H1 (cell line): ENCODE results near the gene UBQLN1.

Experiments used
- ATF2 ChIP-seq: IDR thresholded peaks from 2 replicates; pipeline ENCODE4 v1.6.1; 2012; ENCODE audit warnings: low read length, inconsistent platforms
- TAF7 ChIP-seq: optimal IDR thresholded peaks from 2 replicates; pipeline ENCODE3; 2011; ENCODE audit warnings: low read depth, mild to moderate bottlenecking, inconsistent platforms, low read length, moderate library complexity, borderline replicate concordance
- TBP ChIP-seq: IDR thresholded peaks from 2 replicates; pipeline ENCODE4 v1.6.1; 2011; ENCODE audit warnings: low read depth, low read length, improper control_type of control experiment
- USF2 ChIP-seq: IDR thresholded peaks from 2 replicates; pipeline ENCODE4 v1.6.1; 2011; ENCODE audit warnings: low read length, improper control_type of control experiment

GRCh38 chr9:83642793-83643192, 65.0 kb downstream of the UBQLN1 start:
- no peak for TF ChIP-seq ATF2
- no peak for TF ChIP-seq TAF7
- no peak for TF ChIP-seq USF2
- TF ChIP-seq TBP = no peak
